Measurements from ENCODE around the gene BDKRB1. TPM values are rescaled to one million over a fixed set of nuclear protein-coding genes. Genes with fewer than 3 reads are reported as not detected.

The BDKRB1 gene
- total and polyA plus RNA-seq, 2 experiments from 2014 or later = 5.5 to 12.9 TPM

DNA sequence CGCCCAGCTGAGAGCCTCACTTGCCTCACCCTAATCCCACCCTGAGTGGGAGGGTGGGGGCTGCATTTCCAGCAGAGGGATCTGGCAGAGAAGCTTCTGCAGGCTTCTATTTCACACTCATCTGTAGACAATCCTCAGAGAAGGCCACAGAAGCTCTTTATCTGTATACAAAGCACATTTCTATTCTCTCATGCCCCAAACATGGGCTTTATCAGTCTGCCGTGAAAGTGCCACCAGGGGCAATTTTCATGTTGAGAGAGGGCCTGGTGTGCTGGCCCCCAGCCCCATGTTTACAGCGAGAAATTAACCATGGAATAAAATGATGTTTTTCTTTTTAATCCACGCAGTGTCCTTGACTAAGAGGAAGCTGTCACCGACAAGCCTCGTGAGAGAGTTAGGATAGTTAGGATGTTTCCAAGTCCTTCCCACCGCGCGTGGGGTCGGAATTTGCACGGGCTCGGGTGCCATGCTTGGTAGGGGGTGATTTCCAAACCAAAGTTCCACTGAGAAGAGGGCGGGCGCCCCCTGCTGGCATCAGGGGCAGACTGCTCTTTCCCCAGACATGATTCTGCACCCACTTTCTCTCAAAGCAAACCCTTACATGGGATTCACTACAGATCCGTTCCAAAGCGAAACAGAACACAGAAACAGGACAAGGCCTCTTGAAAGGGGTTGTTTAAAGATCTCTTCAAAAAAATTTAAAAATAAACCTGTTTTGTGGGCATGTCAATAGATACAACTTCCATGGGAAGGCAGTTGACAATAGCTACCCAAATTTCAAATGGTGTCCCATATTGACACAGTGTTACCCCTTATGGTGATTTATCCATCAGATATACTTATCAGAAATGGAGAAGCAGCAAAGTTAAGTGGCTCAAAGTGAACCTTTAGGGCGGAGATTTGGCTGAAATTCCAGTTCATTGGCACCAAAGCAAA is 19.4 kb downstream of the BDKRB1 start:
- no peaks in the 10 kb centered on the region for H3K79me2 ChIP-seq (ENCODE audit: insufficient read depth)
- H3K9me2 ChIP-seq (ENCODE audit: insufficient read depth) = no peaks in the 10 kb centered on the region
- 16 to 18% methylated on average over 17 of the region's 17 CpGs for WGBS, 2 experiments (ENCODE audit: low coverage in 1 of 2, low lambda C conversion rate in 2 of 2, missing lambda C conversion rate in 2 of 2)
- H3K4me2 ChIP-seq (ENCODE audit: unreplicated experiment) = peak overlapping the region; percentile 19
- H3K4me1 ChIP-seq (ENCODE audit: insufficient read depth) = peaks cover 25% of the 10 kb centered on the region
- DNase-seq = peak; percentile 83
- TF ChIP-seq EZH2 (IDR thresholded peaks at IDR 0.05; ENCODE audit: insufficient read depth, poor library complexity, severe bottlenecking) (no peak), EZH2phosphoT487 (IDR thresholded peaks at IDR 0.05; ENCODE audit: insufficient read depth, low read depth) (no peak)
- peaks cover 20% of the 10 kb centered on the region for H3F3A ChIP-seq (ENCODE audit: insufficient read depth)
- H3K36me3 ChIP-seq (ENCODE audit: low read depth) = 0 out of 2 replicates have a peak, but pooled peaks cover 3% of the 10 kb centered on the region
- no peaks in the 10 kb centered on the region for H3K9me3 ChIP-seq (ENCODE audit: low read depth)
- peak overlapping the region; percentile 77 for H3K27ac ChIP-seq
- no peaks in the 10 kb centered on the region for H3K27me3 ChIP-seq (replicated peaks; ENCODE audit: insufficient read depth)
- peak overlapping the region; percentile 67 for H3K9ac ChIP-seq
- H4K20me1 ChIP-seq (ENCODE audit: insufficient read depth) = no peaks in the 10 kb centered on the region
- peak overlapping the region; percentile 34 for H2AFZ ChIP-seq
- no peak overlapping the region for H3K4me3 ChIP-seq
- in situ Hi-C loops (cut with MboI) = loop anchor here (10.0 to 25.0 kb wide), 2 partner anchors 281 to 738 kb away; partner anchors contain the start of gene GLRX5

GRCh38 chr14:96277890-96278289 is 21.9 kb downstream of the BDKRB1 start:
- H3K4me3 ChIP-seq = no peak overlapping the region
- no peak overlapping the region for H2AFZ ChIP-seq
- no peak overlapping the region for H3K27ac ChIP-seq
- H3K4me2 ChIP-seq (ENCODE audit: unreplicated experiment) = no peak overlapping the region
- 100% methylated on average over 1 of the region's 1 CpG for WGBS, 2 experiments (ENCODE audit: low coverage in 1 of 2, low lambda C conversion rate in 2 of 2, missing lambda C conversion rate in 2 of 2)
- no peak for DNase-seq
- no peaks in the 10 kb centered on the region for H3K36me3 ChIP-seq (ENCODE audit: low read depth)
- H3K9me2 ChIP-seq (ENCODE audit: insufficient read depth) = no peaks in the 10 kb centered on the region
- H3F3A ChIP-seq (ENCODE audit: insufficient read depth) = peaks cover 20% of the 10 kb centered on the region
- no peaks in the 10 kb centered on the region for H3K9me3 ChIP-seq (ENCODE audit: low read depth)
- no peak overlapping the region for H3K9ac ChIP-seq
- H3K27me3 ChIP-seq (replicated peaks; ENCODE audit: insufficient read depth) = no peaks in the 10 kb centered on the region
- peaks cover 25% of the 10 kb centered on the region for H3K4me1 ChIP-seq (ENCODE audit: insufficient read depth)
- H4K20me1 ChIP-seq (ENCODE audit: insufficient read depth) = no peaks in the 10 kb centered on the region
- TF ChIP-seq EZH2 (IDR thresholded peaks at IDR 0.05; ENCODE audit: insufficient read depth, poor library complexity, severe bottlenecking) (no peak), EZH2phosphoT487 (IDR thresholded peaks at IDR 0.05; ENCODE audit: insufficient read depth, low read depth) (no peak)
- H3K79me2 ChIP-seq (ENCODE audit: insufficient read depth) = no peaks in the 10 kb centered on the region
- in situ Hi-C loops (cut with MboI) = loop anchor here (10.0 to 25.0 kb wide), 2 partner anchors 283 to 741 kb away; partner anchors contain the start of gene GLRX5

DNA sequence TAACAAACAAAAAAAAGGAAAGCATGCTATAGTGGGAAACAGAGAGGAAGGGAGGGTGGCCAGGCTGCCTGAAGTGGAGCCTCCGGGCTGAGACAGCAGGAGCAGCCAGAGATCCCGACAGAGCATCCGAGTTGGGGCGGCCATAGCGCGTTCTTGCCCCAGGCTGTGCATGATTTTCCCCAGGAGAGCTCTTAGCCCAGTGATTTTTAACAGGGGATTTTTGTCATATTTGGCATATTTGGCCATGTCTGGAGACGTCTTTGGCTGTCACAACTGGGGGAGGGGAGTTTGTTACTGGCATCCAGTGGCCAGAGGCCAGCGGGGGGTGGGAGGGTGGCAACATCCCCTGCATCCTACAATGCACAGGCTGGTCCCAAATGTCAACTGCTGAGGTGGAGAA is 23.6 kb downstream of the BDKRB1 start:
- Histone ChIP-seq H3K9me2 (ENCODE audit: insufficient read depth) (no peaks in the 10 kb centered on the region), H3K9me3 (ENCODE audit: low read depth) (no peaks in the 10 kb centered on the region), H3K4me3 (no peak overlapping the region), H3K36me3 (ENCODE audit: low read depth) (peaks cover 1% of the 10 kb centered on the region; the same call in 1 of the 2 replicates), H2AFZ (no peak overlapping the region), H3F3A (ENCODE audit: insufficient read depth) (peaks cover 7% of the 10 kb centered on the region), H3K27ac (no peak overlapping the region), H3K79me2 (ENCODE audit: insufficient read depth) (no peaks in the 10 kb centered on the region), H3K9ac (no peak overlapping the region), H3K4me2 (ENCODE audit: unreplicated experiment) (no peak overlapping the region), H3K27me3 (replicated peaks; ENCODE audit: insufficient read depth) (no peaks in the 10 kb centered on the region), H4K20me1 (ENCODE audit: insufficient read depth) (no peaks in the 10 kb centered on the region), H3K4me1 (ENCODE audit: insufficient read depth) (peaks cover 9% of the 10 kb centered on the region)
- 75 to 77% methylated on average over 8 of the region's 8 CpGs for WGBS, 2 experiments (ENCODE audit: low coverage in 1 of 2, low lambda C conversion rate in 2 of 2, missing lambda C conversion rate in 2 of 2)
- no peak for DNase-seq
- in situ Hi-C loops (cut with MboI) = loop anchor here (10.0 to 25.0 kb wide), 2 partner anchors 285 to 742 kb away; partner anchors contain the start of gene GLRX5
- no peak for TF ChIP-seq EZH2phosphoT487 (IDR thresholded peaks at IDR 0.05; ENCODE audit: insufficient read depth, low read depth)
- TF ChIP-seq EZH2 (IDR thresholded peaks at IDR 0.05; ENCODE audit: insufficient read depth, poor library complexity, severe bottlenecking) = no peak

DNA sequence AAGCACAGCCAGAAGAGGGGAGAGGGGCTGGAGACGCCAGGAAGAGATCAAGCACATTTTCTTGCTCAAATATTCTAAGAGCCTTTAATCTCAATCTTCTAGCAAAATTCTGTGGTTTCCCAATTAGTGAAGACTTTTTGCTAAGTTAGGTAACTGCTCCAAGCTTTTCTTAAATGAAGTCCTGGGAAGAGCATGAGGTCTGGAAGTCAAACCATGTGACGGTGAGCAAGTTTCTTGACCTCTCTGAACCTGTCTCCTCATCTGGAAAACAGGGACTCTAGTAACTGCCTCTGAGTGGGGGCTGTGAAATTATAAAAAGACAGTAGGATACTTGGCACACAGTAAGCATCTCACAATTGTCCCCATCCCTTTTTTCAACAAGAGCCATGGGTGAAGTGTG is 24.1 kb downstream of the BDKRB1 start:
- H3K9me3 ChIP-seq (ENCODE audit: low read depth) = no peaks in the 10 kb centered on the region
- in situ Hi-C loops (cut with MboI) = loop anchor here (25.0 kb wide), 1 partner anchor 743 kb away; the partner anchor contains the start of gene GLRX5
- H3K27me3 ChIP-seq (replicated peaks; ENCODE audit: insufficient read depth) = no peaks in the 10 kb centered on the region
- H2AFZ ChIP-seq = no peak overlapping the region
- 97 to 100% methylated on average over 2 of the region's 2 CpGs for WGBS, 2 experiments (ENCODE audit: low coverage in 1 of 2, low lambda C conversion rate in 2 of 2, missing lambda C conversion rate in 2 of 2)
- no peaks in the 10 kb centered on the region for H4K20me1 ChIP-seq (ENCODE audit: insufficient read depth)
- H3F3A ChIP-seq (ENCODE audit: insufficient read depth) = peaks cover 2% of the 10 kb centered on the region
- H3K36me3 ChIP-seq (ENCODE audit: low read depth) = peaks cover 7% of the 10 kb centered on the region; the same call in 1 of the 2 replicates
- TF ChIP-seq EZH2phosphoT487 (IDR thresholded peaks at IDR 0.05; ENCODE audit: insufficient read depth, low read depth) = no peak
- TF ChIP-seq EZH2 (IDR thresholded peaks at IDR 0.05; ENCODE audit: insufficient read depth, poor library complexity, severe bottlenecking) = no peak
- H3K4me3 ChIP-seq = no peak overlapping the region
- H3K9ac ChIP-seq = no peak overlapping the region
- H3K9me2 ChIP-seq (ENCODE audit: insufficient read depth) = no peaks in the 10 kb centered on the region
- H3K79me2 ChIP-seq (ENCODE audit: insufficient read depth) = no peaks in the 10 kb centered on the region
- no peak for DNase-seq
- no peak overlapping the region for H3K27ac ChIP-seq
- peaks cover 4% of the 10 kb centered on the region for H3K4me1 ChIP-seq (ENCODE audit: insufficient read depth)
- H3K4me2 ChIP-seq (ENCODE audit: unreplicated experiment) = no peak overlapping the region

Measured in GM23248 (cell line).